ENCODE measurements around the gene UCHL5. TPM values are rescaled to one million over a fixed set of nuclear protein-coding genes. Genes with fewer than 3 reads are reported as not detected.

UCHL5 gene
- total and polyA plus RNA-seq, 2 donors (not counting 3 experiments of a cell fraction or from before 2014, with no cell fraction given) = 9.8 to 45.6 TPM

DNA sequence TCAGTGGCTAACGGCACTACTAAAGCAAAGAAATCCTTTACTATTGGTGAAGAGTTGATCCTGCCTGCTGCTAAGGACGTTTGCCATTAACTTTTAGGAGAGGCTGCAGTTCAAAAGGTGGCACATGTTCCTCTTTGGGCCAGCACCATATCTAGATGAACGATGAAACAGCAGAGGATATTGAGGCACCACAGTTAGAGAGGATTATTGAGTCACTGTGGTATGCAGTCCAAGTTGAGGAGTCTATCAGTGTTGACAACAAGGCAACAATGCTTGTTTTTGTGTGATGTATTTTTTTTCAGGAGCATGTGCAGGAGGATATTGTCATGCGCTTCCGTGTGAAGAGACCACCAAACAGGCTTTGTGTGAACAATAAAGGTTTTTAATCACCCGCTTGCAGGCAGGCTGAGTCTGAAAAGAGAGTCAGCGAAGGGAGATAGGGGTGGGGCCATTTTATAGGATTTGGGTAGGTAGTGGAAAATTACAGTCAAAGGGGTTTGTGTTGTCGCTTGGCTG lies 80.9 kb downstream of the UCHL5 start:
- ChIA-PET CTCF (no interaction called here), POLR2A (no interaction called here)
- no peak overlapping the region for H3K27ac ChIP-seq (ENCODE audit: insufficient read depth, low read depth, low read length)
- TF ChIP-seq GATA2 (IDR thresholded peaks at IDR 0.05; ENCODE audit: insufficient read depth, insufficient read length, low read depth, low read length) = no peak
- TF ChIP-seq JUN (IDR thresholded peaks at IDR 0.05; ENCODE audit: borderline replicate concordance, insufficient read depth, insufficient read length, low read depth) = no peak
- TF ChIP-seq FOS (IDR thresholded peaks at IDR 0.05; ENCODE audit: borderline replicate concordance, insufficient read depth, low read length) = no peak
- TF ChIP-seq, protein P1, sequence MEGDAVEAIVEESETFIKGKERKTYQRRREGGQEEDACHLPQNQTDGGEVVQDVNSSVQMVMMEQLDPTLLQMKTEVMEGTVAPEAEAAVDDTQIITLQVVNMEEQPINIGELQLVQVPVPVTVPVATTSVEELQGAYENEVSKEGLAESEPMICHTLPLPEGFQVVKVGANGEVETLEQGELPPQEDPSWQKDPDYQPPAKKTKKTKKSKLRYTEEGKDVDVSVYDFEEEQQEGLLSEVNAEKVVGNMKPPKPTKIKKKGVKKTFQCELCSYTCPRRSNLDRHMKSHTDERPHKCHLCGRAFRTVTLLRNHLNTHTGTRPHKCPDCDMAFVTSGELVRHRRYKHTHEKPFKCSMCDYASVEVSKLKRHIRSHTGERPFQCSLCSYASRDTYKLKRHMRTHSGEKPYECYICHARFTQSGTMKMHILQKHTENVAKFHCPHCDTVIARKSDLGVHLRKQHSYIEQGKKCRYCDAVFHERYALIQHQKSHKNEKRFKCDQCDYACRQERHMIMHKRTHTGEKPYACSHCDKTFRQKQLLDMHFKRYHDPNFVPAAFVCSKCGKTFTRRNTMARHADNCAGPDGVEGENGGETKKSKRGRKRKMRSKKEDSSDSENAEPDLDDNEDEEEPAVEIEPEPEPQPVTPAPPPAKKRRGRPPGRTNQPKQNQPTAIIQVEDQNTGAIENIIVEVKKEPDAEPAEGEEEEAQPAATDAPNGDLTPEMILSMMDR (IDR thresholded peaks at IDR 0.05; ENCODE audit: extremely low read depth in 1 of 2, insufficient read depth in 1 of 2, low read depth in 1 of 2, low read length in 2 of 2) = no peak
- no peak for TF ChIP-seq EZH2 (IDR thresholded peaks at IDR 0.05; ENCODE audit: borderline replicate concordance, low read depth, low read length, severe bottlenecking)
- no peak for TF ChIP-seq POLR2AphosphoS5 (IDR thresholded peaks at IDR 0.05; ENCODE audit: insufficient read depth, low read depth, low read length)
- TF ChIP-seq, protein P2, sequence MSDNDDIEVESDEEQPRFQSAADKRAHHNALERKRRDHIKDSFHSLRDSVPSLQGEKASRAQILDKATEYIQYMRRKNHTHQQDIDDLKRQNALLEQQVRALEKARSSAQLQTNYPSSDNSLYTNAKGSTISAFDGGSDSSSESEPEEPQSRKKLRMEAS (IDR thresholded peaks at IDR 0.05; ENCODE audit: insufficient read depth, insufficient read length) = no peak
- TF ChIP-seq MYC (IDR thresholded peaks at IDR 0.05; ENCODE audit: low read depth, low read length) = no peak
- TF ChIP-seq POLR2A (IDR thresholded peaks at IDR 0.05; ENCODE audit: low read depth, low read length) = no peak
- intact Hi-C loops (cut with micrococcal nuclease) = no loop called here
- H3K4me2 ChIP-seq (ENCODE audit: insufficient read depth, low read length) = no peak overlapping the region
- H3K4me1 ChIP-seq (ENCODE audit: control insufficient read depth, extremely low read depth, insufficient read depth, low read length) = no peaks in the 10 kb centered on the region
- H3K36me3 ChIP-seq (ENCODE audit: control insufficient read depth in 2 of 2, extremely low read depth in 1 of 2, insufficient read depth in 2 of 2, low read length in 2 of 2) = no peaks in the 10 kb centered on the region
- no peaks in the 10 kb centered on the region for H3K79me2 ChIP-seq (ENCODE audit: control insufficient read depth, insufficient read depth, low read length)
- no peak for FAIRE-seq
- no peak overlapping the region for H2AFZ ChIP-seq (ENCODE audit: low read depth, low read length)
- H3K9ac ChIP-seq (replicated peaks; ENCODE audit: extremely low read depth, insufficient read depth, low read length) = no peak overlapping the region
- no peaks in the 10 kb centered on the region for H3K9me3 ChIP-seq (replicated peaks; ENCODE audit: control insufficient read depth, insufficient read depth, low read length)
- no peaks in the 10 kb centered on the region for H3K27me3 ChIP-seq (ENCODE audit: control insufficient read depth in 2 of 2, insufficient read depth in 2 of 2, low read length in 2 of 2)
- no peak for DNase-seq (ENCODE audit: low read depth, low spot score)
- dilution Hi-C loops (cut with MboI; ENCODE audit: extremely low pct_ligation_motif_present, low sequenced_read_pairs) = no loop called here
- no peaks in the 10 kb centered on the region for H3K9me1 ChIP-seq (replicated peaks; ENCODE audit: control insufficient read depth, extremely low read depth, insufficient read depth, low read length)
- BruUV-seq (replicated peaks) = no TSS peak
- no peaks in the 10 kb centered on the region for H4K20me1 ChIP-seq (replicated peaks; ENCODE audit: control insufficient read depth, extremely low read depth, insufficient read depth, low read length)
- no peak overlapping the region for H3K4me3 ChIP-seq (replicated peaks in 1 of 3; ENCODE audit: insufficient read depth in 1 of 3, low read depth in 1 of 3, low read length in 3 of 3)

Data from endothelial cell of umbilical vein (primary cell).